RWPE1 (cell line): ENCODE data around the gene TTC32.

ENCODE experiments used
- CTCF ChIA-PET: fragments of 350-600 bp; sonication (Branson Sonifier 250); formaldehyde crosslinking; extraction: SDS; loops from one replicate; lab custom pipeline; 2021; lab: Yijun Ruan, JAX
- POLR2A ChIA-PET: fragments of 400-600 bp; formaldehyde crosslinking; extraction: SDS; loops from one replicate; lab custom pipeline; 2020; ENCODE audit warnings: antibody characterized with exemption; ENCODE audit not compliant: low non-redundant PET; lab: Yijun Ruan, JAX
- DNase-seq: peaks from one replicate; pipeline ENCODE4 v3.0.0; 2012; ENCODE audit warnings: low spot score
- H3K27ac ChIP-seq: fragments of 450-650 bp; 2 replicates; pipeline ENCODE4 v1.5.1; 2017
- CTCF ChIP-seq: fragments of 450-650 bp; conservative IDR thresholded peaks from 2 replicates; pipeline ENCODE4 v1.5.1; 2017; ENCODE audit warnings: low read depth, mild to moderate bottlenecking

TTC32 gene

GRCh38 chr2:19848952-19849351 is 52.8 kb downstream of the TTC32 start:
- DNase-seq, result no peak
- ChIA-PET POLR2A (no interaction called here), CTCF (no interaction called here)
- no peak for TF ChIP-seq CTCF
- no peak overlapping the region for H3K27ac ChIP-seq

GRCh38 chr2:19848029-19848750 is 53.6 kb downstream of the TTC32 start:
- ChIA-PET CTCF (interaction anchor here (0.6 kb wide), 1 partner anchor 10 kb away, joined by 3 read pairs; no protein-coding TSS in a partner anchor), POLR2A (no interaction called here)
- no peak for TF ChIP-seq CTCF
- no peak overlapping the region for H3K27ac ChIP-seq
- DNase-seq, result no peak

DNA sequence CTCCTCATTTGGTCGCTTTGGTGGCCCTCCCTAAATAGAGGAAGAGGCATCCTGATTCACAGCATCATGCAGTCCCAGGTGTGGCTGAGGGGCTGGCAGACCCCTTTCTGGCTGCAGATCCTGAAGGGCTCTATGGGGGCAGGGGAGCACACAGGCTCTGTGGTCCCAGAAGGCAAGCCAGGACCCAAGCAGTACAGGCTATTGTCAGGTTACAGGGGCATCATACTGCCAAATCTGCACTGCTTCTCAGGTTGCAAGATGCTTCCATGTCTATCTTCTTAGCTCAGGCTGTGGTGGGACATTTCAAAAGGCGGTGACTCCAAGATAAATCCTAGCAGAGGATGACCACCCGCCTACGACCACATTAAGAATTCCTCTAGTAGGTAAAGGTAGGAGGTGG is 54.3 kb downstream of the TTC32 start:
- POLR2A ChIA-PET, result no interaction called here
- no peak overlapping the region for H3K27ac ChIP-seq
- no peak for TF ChIP-seq CTCF
- no peak for DNase-seq
- CTCF ChIA-PET, result interaction anchor here (0.6 kb wide), 1 partner anchor 11 kb away, joined by 3 read pairs; no protein-coding TSS in a partner anchor
